Endodermal cell (in vitro differentiated cells): ENCODE measurements around the gene PRR20G. TPM values are rescaled to one million over a fixed set of nuclear protein-coding genes. Genes with fewer than 3 reads are reported as not detected.

Experiments used
- DNase-seq: peaks from one replicate; pipeline ENCODE4 v3.0.0-alpha.2; 2017
- H3K27ac ChIP-seq: 2 replicates; pipeline ENCODE4 v1.5.1; 2013; ENCODE audit warnings: mild to moderate bottlenecking, low read depth, low read length, moderate library complexity
- H3K27me3 ChIP-seq: 2 replicates; pipeline ENCODE4 v1.6.1; 2013; ENCODE audit warnings: mild to moderate bottlenecking, low read length, moderate library complexity; ENCODE audit not compliant: insufficient read depth, control insufficient read depth, poor library complexity, severe bottlenecking
- H3K36me3 ChIP-seq: 2 replicates; pipeline ENCODE4 v1.7.0; 2013; ENCODE audit warnings: mild to moderate bottlenecking, low read length, moderate library complexity; ENCODE audit not compliant: control insufficient read depth, insufficient read depth
- H3K4me1 ChIP-seq: one replicate; pipeline ENCODE4 v1.7.0; 2013; ENCODE audit warnings: low read length; ENCODE audit not compliant: control insufficient read depth, insufficient read depth
- H3K4me3 ChIP-seq: 2 replicates; pipeline ENCODE4 v1.5.1; 2013; ENCODE audit warnings: mild to moderate bottlenecking, low read length, moderate library complexity
- H3K9ac ChIP-seq: 2 replicates; pipeline ENCODE4 v1.6.1; 2013; ENCODE audit warnings: mild to moderate bottlenecking, low read length, moderate library complexity; ENCODE audit not compliant: poor library complexity, severe bottlenecking; ENCODE audit errors: extremely low read depth
- H3K9me3 ChIP-seq: 2 replicates; pipeline ENCODE4 v1.6.1; 2013; ENCODE audit warnings: mild to moderate bottlenecking, low read length, moderate library complexity; ENCODE audit not compliant: control insufficient read depth
- H3K27ac Mint-ChIP-seq: 2 replicates; pipeline ENCODE4 v1.8.0; 2020; ENCODE audit warnings: mixed read lengths
- H3K27me3 Mint-ChIP-seq: 2 replicates; pipeline ENCODE4 v1.8.0; 2021; ENCODE audit warnings: mild to moderate bottlenecking, mixed read lengths; ENCODE audit not compliant: insufficient read depth
- H3K36me3 Mint-ChIP-seq: 2 replicates; pipeline ENCODE4 v1.8.0; 2020; ENCODE audit warnings: low read depth, mixed read lengths
- H3K4me1 Mint-ChIP-seq: 2 replicates; pipeline ENCODE4 v1.8.0; 2020; ENCODE audit warnings: mixed read lengths
- H3K4me3 Mint-ChIP-seq: 2 replicates; pipeline ENCODE4 v1.8.0; 2020; ENCODE audit warnings: mild to moderate bottlenecking, moderate library complexity, mixed read lengths
- H3K9me3 Mint-ChIP-seq: 2 replicates; pipeline ENCODE4 v1.8.0; 2020; ENCODE audit warnings: mild to moderate bottlenecking, mixed read lengths
- CTCF ChIP-seq: fragments of 200-600 bp; sonication (generic); conservative IDR thresholded peaks from 2 replicates; pipeline ENCODE4 v1.5.0; 2021; ENCODE audit warnings: antibody characterized with exemption, mild to moderate bottlenecking
- WGBS, 2 experiments: methylation state at CpG; one replicate each; pipeline versions ENCODE4 v1.1.5 to v1.1.7; 2013; ENCODE audit warnings: missing lambda C conversion rate in 2 of 2, mixed read lengths in 1 of 2; ENCODE audit not compliant: insufficient coverage in 1 of 2, insufficient read length in 1 of 2; 5-methylcytosine and 5-hydroxymethylcytosine counted together
- total RNA-seq, 2 donors: library from RNA; stranded (reverse); fragmentation: NEBNext Ultra II Directional in 1 of 2; extraction: Animal tissue kit (Norgen Biotek cat#: 25700) in 1 of 2; gene quantifications; 2 replicates in 1 of 2; 3 replicates in 1 of 2; pipeline ENCODE4 v1.2.1, GENCODE V29; 2021

Gene PRR20G
- total RNA-seq, 2 donors from 2014 or later = not detected

DNA sequence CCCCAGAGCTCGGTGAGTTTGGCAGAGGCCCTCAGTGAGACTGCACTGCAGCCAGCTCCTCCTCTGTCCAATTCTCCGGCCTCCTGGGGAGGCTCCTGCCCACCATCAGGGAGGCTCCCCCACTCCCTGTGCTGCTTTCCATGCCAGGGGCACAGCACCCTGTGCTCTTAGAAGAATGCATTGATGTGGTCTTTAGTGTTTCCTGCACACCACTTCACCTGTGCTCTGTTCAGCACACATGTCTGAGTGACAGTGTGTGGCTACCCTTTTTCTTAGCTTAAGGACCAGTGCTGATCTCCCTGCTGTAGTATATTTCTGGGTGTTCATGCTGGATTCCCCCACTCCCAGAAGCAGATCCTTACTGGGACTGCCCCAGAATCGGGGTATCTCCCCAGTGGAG is 36.2 kb upstream of the PRR20G start:
- no peak for DNase-seq
- H3K4me1 ChIP-seq = no peaks in the 10 kb centered on the region
- Mint-ChIP-seq H3K4me1 (no peaks in the 10 kb centered on the region), H3K4me3 (no peak overlapping the region), H3K27me3 (peaks cover 14% of the 10 kb centered on the region), H3K27ac (no peak overlapping the region), H3K36me3 (no peaks in the 10 kb centered on the region), H3K9me3 (no peaks in the 10 kb centered on the region)
- no peak for TF ChIP-seq CTCF
- H3K27ac ChIP-seq = no peak overlapping the region
- H3K9ac ChIP-seq = no peak overlapping the region
- H3K9me3 ChIP-seq = no peaks in the 10 kb centered on the region
- H3K36me3 ChIP-seq = no peaks in the 10 kb centered on the region
- H3K27me3 ChIP-seq = no peaks in the 10 kb centered on the region
- 84 to 100% methylated on average over 1 to 3 of the region's 3 CpGs for WGBS, 2 experiments
- no peak overlapping the region for H3K4me3 ChIP-seq

DNA sequence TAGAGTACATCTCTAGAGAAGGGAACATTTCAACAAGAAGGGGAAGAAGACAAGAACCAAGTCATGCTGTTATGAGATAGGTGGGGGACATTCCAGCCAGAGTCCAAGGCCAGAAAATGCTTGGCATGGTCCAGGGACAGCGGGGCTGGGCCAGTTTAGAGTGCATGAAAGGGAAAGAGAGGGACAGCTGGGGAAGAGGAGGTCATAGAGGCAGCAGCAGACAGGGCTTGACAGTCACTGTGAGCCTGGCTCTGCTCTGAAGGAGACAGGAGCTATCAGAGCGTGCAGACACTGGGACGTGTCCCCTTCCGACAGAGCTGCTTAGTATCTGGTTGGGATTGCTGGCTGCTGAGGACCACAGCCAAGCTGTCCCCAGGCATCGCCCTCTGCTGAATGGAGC is 35.7 kb upstream of the PRR20G start:
- Mint-ChIP-seq H3K36me3 (no peaks in the 10 kb centered on the region), H3K4me1 (no peaks in the 10 kb centered on the region), H3K27me3 (peaks cover 14% of the 10 kb centered on the region), H3K9me3 (no peaks in the 10 kb centered on the region), H3K27ac (no peak overlapping the region), H3K4me3 (no peak overlapping the region)
- Histone ChIP-seq H3K36me3 (no peaks in the 10 kb centered on the region), H3K4me3 (no peak overlapping the region), H3K9me3 (no peaks in the 10 kb centered on the region), H3K4me1 (no peaks in the 10 kb centered on the region), H3K27me3 (no peaks in the 10 kb centered on the region), H3K27ac (no peak overlapping the region), H3K9ac (no peak overlapping the region)
- no peak for DNase-seq
- 80 to 87% methylated on average over 1 to 5 of the region's 5 CpGs for WGBS, 2 experiments
- TF ChIP-seq CTCF = no peak

GRCh38 chr3:127321371-127321770 is 33.5 kb upstream of the PRR20G start:
- Histone ChIP-seq H3K9ac (no peak overlapping the region), H3K4me1 (no peaks in the 10 kb centered on the region), H3K36me3 (no peaks in the 10 kb centered on the region), H3K27me3 (peaks cover 5% of the 10 kb centered on the region), H3K27ac (no peak overlapping the region), H3K9me3 (no peaks in the 10 kb centered on the region), H3K4me3 (no peak overlapping the region)
- Mint-ChIP-seq H3K4me3 (no peak overlapping the region), H3K27me3 (peaks cover 21% of the 10 kb centered on the region), H3K4me1 (no peaks in the 10 kb centered on the region), H3K9me3 (no peaks in the 10 kb centered on the region), H3K36me3 (no peaks in the 10 kb centered on the region), H3K27ac (no peak overlapping the region)
- no peak for TF ChIP-seq CTCF
- WGBS, 2 experiments = 55 to 72% methylated on average over 2 to 4 of the region's 4 CpGs
- DNase-seq = no peak
